ENCODE data around the gene TRMT10A.

Gene TRMT10A

DNA sequence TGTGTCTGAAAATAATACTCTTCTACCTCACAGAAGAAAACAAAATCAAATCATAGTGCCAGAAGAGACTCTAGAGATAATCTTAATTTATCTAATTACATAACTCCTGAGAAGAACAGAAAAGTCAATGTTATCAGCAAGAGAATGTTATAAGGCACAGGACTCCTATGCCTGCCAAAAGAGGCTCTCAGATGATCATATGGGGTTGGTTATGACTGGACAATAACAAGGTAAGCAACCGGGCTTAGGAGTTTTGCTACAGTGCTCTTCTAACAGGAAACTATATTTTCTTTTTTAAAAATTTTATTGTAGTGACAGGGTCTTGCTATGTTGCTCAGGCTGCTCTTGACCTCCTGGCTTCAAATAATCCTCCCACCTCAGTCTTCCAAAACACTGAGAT lies 56.5 kb downstream of the TRMT10A start:
- no peak for DNase-seq (ENCODE audit: low spot score)
- no peak overlapping the region for H3K27ac ChIP-seq
- TF ChIP-seq, protein P1, sequence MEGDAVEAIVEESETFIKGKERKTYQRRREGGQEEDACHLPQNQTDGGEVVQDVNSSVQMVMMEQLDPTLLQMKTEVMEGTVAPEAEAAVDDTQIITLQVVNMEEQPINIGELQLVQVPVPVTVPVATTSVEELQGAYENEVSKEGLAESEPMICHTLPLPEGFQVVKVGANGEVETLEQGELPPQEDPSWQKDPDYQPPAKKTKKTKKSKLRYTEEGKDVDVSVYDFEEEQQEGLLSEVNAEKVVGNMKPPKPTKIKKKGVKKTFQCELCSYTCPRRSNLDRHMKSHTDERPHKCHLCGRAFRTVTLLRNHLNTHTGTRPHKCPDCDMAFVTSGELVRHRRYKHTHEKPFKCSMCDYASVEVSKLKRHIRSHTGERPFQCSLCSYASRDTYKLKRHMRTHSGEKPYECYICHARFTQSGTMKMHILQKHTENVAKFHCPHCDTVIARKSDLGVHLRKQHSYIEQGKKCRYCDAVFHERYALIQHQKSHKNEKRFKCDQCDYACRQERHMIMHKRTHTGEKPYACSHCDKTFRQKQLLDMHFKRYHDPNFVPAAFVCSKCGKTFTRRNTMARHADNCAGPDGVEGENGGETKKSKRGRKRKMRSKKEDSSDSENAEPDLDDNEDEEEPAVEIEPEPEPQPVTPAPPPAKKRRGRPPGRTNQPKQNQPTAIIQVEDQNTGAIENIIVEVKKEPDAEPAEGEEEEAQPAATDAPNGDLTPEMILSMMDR (conservative IDR thresholded peaks at IDR 0.05; ENCODE audit: low read depth) = no peak
- POLR2A ChIA-PET (ENCODE audit: low non-redundant PET) = no interaction called here
- CTCF ChIA-PET = no interaction called here

DNA sequence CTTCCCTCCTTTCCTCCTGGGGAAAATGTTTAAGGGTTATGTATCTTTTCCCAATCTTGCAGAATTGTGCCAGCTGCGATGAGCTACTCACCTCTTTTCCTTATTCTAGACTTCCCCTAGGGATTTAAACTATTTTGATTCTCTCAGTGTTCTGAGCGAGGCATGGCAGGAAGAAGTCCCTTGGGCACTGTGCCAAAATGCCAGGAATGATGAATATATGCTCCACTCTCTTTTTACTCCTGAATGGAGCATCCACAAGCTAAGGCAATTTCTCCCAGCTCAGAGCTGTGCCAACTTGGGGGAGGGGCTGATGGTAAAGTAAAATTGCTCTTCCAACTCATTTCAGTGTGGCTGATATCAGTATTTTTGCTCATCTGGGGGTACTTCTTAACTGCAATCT lies 57.1 kb downstream of the TRMT10A start:
- no peak overlapping the region for H3K27ac ChIP-seq
- no peak for DNase-seq (ENCODE audit: low spot score)
- ChIA-PET CTCF (no interaction called here), POLR2A (ENCODE audit: low non-redundant PET) (no interaction called here)
- TF ChIP-seq, protein P1 (conservative IDR thresholded peaks at IDR 0.05; ENCODE audit: low read depth) = no peak

DNA sequence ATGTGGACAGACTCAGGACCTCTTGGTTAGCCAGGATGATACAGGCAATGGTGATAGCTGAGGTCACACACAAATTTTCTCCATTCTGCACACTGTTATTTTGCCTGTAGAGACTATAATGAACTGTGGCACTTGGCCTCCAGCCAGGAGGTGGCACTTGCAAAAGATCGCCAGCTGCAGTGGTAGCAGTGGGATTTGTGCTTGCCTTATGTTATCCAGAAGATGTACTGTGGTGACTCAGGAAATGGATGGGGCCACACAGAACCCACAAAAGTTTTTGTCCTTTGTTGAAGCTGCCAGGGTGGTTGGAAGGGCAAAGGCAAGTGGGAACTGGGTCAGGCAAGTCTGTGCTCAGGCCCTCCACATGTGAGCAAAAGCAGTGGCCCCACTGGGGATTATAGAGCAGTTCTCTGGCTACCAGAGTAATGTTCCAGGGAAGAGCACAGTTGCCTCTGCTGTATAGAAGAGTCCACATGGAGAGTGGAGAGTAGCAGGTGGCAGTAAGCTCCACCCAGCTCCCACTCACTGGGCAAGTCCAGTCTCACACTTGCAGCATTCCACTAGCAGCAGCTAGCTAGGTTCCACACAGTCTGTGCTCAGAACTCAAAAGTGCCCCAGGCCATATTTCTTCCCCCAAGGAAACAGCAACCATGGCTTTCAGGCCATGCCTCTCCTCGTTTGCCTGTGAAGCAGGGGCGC lies 58.9 kb downstream of the TRMT10A start:
- ChIA-PET CTCF (no interaction called here), POLR2A (ENCODE audit: low non-redundant PET) (no interaction called here)
- TF ChIP-seq, protein P1 (conservative IDR thresholded peaks at IDR 0.05; ENCODE audit: low read depth) = no peak
- H3K27ac ChIP-seq = no peak overlapping the region
- no peak for DNase-seq (ENCODE audit: low spot score)

Data from RWPE1 (cell line).